Hepatocyte (in vitro differentiated cells): ENCODE data around the gene CEP112.

Experiments
- CTCF ChIP-seq: fragments of 200-600 bp; sonication (generic); IDR thresholded peaks from 2 replicates; pipeline ENCODE4 v1.5.1; 2016; ENCODE audit warnings: antibody characterized with exemption, mild to moderate bottlenecking; ENCODE audit not compliant: poor library complexity
- EZH2 ChIP-seq: fragments of 200-600 bp; sonication (generic); IDR thresholded peaks from 2 replicates; pipeline ENCODE4 v1.6.1; 2016; ENCODE audit warnings: antibody characterized with exemption, mild to moderate bottlenecking, borderline replicate concordance

GRCh38 chr17:65756760-65757159 is 435.2 kb downstream of the CEP112 start:
- no peak for TF ChIP-seq CTCF
- no peak for TF ChIP-seq EZH2
